ENCODE data around the gene ATOH8.

ATOH8 gene

GRCh38 chr2:85753035-85753524, 711 bp upstream of the ATOH8 start:
- in situ Hi-C loops (cut with MboI; ENCODE audit: low sequenced_read_pairs): no loop called here

DNA sequence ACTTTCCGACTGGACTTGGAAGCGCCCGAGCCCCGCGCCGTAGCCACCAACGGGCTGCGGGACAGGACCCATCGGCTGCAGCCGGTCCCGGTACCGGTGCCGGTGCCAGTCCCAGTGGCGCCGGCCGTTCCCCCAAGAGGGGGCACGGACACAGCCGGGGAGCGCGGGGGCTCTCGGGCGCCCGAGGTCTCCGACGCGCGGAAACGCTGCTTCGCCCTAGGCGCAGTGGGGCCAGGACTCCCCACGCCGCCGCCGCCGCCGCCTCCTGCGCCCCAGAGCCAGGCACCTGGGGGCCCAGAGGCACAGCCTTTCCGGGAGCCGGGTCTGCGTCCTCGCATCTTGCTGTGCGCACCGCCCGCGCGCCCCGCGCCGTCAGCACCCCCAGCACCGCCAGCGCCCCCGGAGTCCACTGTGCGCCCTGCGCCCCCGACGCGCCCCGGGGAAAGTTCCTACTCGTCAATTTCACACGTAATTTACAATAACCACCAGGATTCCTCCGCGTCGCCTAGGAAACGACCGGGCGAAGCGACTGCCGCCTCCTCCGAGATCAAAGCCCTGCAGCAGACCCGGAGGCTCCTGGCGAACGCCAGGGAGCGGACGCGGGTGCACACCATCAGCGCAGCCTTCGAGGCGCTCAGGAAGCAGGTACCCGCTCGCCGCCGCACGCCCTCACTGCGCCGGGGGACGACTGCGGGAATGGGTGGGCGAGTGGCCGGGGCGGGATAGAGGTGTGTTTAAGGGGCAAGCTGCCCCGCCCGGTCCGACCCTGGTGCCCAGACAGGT, 713 bp downstream of the ATOH8 start:
- in situ Hi-C loops (cut with MboI; ENCODE audit: low sequenced_read_pairs): no loop called here

DNA sequence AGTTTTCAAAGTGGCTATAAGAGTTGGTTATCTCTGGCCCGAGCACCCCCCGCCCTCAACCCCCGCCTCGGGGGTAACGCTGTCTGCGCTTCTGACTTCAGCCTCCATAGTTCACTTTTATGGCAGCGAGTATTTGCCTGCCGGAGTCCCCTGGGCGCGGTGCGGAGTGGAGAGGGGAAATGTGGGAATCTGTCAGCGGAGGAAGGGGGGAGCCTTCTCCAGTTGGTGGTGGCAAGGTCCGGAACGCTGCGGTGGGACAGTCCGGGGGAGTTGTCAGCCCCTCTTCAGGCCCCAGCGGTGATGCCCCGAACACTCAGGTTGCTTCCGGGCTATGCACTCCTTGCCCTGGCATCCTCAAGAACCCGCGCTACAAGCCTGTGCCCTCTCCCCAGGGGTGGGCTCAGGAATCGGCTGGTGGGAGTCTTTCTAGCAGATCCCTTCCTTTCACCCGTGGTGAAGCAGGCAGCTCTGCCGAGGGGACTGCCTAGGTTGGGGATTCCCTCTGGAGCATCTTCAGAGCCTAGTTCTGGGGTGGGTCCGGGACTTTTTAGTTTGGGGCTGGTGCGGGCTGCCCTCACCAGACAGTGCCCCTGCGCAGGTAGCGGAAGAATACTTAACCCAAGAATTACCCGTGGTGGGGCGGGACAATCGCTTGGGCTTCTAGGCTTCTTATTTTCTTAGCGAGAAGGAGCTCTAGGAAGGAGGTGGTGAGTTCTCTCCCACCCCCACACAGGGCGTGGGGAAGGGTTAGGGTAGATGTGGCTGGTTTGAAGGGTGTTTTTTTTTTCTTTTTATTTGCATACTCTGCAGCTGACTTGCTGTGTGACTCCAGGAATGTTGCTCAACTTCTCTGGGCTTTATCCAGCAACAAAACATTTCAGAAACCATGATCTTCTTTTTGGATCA, 1.6 kb downstream of the ATOH8 start:
- in situ Hi-C loops (cut with MboI; ENCODE audit: low sequenced_read_pairs): no loop called here

- in situ Hi-C loops (cut with MboI; ENCODE audit: low sequenced_read_pairs): no loop called here
Measured at GRCh38 chr2:85756195-85756594, 2.4 kb downstream of the ATOH8 start.

DNA sequence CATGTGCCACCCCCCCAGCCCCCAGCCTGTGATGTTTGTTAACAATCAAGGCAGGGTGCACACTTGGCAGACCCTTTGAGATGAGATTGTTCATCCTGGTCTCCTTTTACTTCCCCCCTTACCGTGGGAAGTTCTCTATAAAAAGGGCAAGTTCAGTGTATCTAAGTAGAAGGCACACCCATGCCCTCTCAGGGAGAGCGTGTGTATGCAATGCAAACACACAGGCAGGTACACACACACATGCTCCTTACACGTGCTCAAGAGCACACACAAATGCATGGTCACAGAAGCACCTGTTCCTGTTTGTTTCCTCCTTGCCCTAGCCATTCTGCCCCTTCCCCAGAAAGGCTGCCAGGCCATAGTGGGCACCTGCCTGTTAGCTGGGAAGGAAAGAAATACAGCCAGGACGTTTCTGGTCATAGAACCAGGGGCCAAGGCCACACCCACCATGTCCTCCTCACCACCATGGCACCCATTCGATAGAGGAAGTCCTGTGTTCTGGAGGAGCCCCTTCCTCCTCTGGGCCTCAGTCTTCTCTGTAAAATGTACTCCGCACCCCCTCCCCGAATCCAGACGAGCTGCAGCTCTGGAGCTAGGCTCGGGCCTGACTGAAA, 3.1 kb downstream of the ATOH8 start:
- in situ Hi-C loops (cut with MboI; ENCODE audit: low sequenced_read_pairs): no loop called here

DNA sequence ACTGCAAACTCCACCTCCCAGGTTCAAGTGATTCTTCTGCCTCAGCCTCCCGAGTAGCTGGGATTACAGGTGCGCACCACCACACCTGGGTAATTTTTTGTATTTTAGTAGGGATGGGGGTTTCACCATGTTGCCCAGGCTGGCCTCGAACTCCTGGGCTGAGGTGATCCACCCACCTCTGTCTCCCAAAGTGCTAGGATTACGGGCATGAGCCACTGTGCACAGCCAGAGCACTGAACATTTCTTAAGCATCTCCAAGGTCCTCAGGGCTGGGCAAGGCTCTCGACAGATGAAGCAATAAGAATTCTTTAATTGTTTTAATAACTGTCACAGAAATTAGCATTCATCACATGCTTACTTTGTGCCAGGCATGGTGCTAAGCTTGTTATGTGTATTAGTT, 4.1 kb downstream of the ATOH8 start:
- in situ Hi-C loops (cut with MboI; ENCODE audit: low sequenced_read_pairs): no loop called here

- in situ Hi-C loops (cut with MboI; ENCODE audit: low sequenced_read_pairs): no loop called here
Measured at GRCh38 chr2:85758361-85759256, 4.8 kb downstream of the ATOH8 start.

DNA sequence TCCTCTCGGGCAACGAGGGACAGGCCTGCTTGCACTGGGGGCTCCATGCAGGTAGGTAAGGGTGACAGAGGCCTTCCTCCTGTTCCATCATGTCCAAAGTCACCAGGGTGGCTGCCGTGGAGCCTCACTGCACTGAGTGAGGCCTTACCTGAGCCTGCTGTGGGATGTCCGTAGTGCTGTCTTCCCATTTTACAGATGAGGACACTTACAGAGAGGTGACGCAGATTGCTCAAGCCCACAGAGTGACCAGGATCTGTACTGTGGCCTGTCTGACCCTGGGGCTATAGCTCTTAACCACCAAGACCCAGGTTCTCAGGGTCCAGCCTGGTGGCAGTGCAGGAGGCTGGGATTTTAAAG, 5.4 kb downstream of the ATOH8 start:
- in situ Hi-C loops (cut with MboI; ENCODE audit: low sequenced_read_pairs): no loop called here

- in situ Hi-C loops (cut with MboI; ENCODE audit: low sequenced_read_pairs): no loop called here
Measured at GRCh38 chr2:85760371-85760770, 6.6 kb downstream of the ATOH8 start.

DNA sequence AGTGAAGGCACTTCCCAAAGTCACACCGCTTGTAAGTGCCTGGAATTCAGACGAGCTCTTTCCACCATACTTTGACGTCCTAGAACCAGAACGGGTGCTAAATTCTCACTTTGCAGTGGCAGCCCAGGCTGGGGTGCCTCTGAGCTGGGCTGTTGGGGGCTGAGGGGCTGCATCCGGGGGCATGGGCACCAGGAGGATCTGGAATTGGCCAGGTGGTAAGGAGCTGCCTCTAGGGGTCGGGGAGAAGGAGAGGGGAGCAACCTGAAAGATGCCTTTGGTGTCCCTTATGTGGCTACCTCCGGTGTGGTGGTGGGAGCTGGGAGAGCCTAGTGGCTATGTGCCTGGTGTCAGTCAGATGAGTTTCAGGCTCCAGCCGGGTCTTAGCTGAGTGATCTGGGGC, 7.1 kb downstream of the ATOH8 start:
- in situ Hi-C loops (cut with MboI; ENCODE audit: low sequenced_read_pairs): no loop called here

DNA sequence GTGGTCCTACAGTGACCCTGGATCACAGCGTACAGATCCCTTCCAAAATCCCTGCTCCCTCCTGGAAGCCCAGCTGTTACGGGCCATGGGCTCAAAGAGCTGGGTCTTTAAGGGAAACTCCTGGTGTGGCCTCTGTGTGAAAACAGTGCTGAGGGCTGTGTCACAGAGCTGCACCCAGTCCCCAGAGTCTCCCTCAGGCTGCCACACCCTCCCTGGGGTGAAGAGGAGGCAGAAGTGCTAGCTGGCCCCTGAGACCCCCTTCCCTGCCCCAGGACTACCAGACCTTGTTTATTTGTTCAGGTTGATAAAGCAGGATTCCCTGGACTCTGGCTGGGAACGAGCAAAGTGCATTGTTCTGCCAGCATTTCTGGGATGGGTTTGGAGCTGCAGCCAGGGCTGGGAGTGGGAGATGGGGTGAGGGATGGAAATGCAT, 7.7 kb downstream of the ATOH8 start:
- in situ Hi-C loops (cut with MboI; ENCODE audit: low sequenced_read_pairs): no loop called here

GRCh38 chr2:85761946-85762345, 8.2 kb downstream of the ATOH8 start:
- in situ Hi-C loops (cut with MboI; ENCODE audit: low sequenced_read_pairs): no loop called here

- in situ Hi-C loops (cut with MboI; ENCODE audit: low sequenced_read_pairs): no loop called here
Measured at GRCh38 chr2:85763132-85763531, 9.3 kb downstream of the ATOH8 start.

DNA sequence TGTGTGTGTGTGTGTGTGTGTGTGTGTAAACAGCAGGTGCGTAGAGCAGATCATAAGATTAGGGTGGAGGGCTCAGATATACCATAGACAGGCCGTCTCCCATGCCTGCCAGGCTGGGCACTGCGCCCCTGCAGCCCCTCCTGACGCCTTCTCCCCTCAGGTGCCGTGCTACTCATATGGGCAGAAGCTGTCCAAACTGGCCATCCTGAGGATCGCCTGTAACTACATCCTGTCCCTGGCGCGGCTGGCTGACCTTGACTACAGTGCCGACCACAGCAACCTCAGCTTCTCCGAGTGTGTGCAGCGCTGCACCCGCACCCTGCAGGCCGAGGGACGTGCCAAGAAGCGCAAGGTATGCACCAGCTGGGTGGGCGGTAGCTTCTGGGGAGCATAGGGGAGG, 10.0 kb downstream of the ATOH8 start:
- in situ Hi-C loops (cut with MboI; ENCODE audit: low sequenced_read_pairs): no loop called here

- in situ Hi-C loops (cut with MboI; ENCODE audit: low sequenced_read_pairs): no loop called here
Measured at GRCh38 chr2:85765081-85765731, 11.4 kb downstream of the ATOH8 start.

- in situ Hi-C loops (cut with MboI; ENCODE audit: low sequenced_read_pairs): no loop called here
Measured at GRCh38 chr2:85766229-85766628, 12.4 kb downstream of the ATOH8 start.

DNA sequence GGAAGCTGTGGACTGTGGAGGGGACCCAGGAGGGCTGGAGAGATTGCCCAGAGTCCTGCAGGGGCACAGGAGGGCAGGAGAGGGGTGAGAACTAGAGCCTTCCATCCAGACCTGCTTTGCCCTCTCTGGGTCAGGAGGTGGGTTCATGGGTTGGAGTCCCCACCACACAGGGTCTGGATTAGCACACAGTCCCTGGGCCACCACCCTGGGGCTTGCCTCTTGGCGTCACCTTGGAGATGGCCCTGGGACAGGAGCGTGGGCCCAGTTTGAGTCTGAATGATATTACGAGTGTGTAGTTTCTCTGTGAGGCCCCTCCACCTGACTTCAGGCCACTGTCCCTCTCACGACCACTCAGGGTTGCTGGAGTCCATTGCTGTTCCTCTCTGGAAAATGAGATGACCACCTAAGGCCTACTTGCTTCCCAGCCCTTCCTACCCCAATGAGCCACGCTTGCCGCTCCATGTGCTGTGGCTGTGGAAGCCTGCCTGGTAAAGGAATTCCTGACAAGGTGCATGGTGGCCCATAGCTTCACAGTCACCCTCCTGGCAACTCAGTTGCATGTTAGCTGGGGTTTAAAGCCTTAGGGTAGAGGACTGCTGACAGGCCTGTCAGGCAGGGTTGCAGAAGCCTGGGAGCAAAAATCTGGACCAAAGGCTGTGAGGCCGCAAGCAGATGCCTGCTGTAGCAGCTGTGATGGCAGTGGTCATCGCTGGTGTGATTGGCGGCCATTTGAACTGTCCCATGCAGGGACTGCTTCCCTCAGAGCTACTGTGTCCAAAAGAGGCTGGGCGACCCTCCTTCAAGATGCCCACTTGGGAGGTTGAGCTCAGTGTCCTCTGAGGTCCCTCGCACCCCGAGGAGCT, 14.2 kb downstream of the ATOH8 start:
- in situ Hi-C loops (cut with MboI; ENCODE audit: low sequenced_read_pairs): no loop called here

DNA sequence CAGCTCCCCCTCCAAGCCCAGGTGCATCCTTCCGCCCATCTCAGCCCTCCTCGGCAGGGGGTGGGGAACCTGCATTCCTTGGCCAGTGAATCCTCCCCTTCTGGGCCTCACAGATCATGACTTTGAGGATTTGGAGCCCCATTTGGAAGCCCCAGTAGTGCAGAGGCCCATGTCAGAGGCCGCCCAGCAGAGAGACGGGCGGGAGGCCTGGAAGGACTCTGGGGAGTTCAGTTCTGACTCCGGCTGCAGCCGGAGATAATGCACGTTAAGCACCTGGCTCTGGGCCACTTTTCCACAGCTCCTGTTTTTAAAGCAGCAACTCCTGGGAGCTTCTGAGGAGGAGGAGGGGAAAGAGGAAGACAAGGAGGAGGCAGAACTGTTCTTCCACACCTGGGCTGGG, 14.9 kb downstream of the ATOH8 start:
- in situ Hi-C loops (cut with MboI; ENCODE audit: low sequenced_read_pairs): no loop called here

Data from HL-60/S4 (cell line).